CD4-positive, alpha-beta T cell treated with Interferon alpha-2 for 1 hour (primary cell): Measurements from ENCODE around the gene SREBF1.

Experiments used
- DNase-seq, 2 donors: peaks; one replicate each; pipeline ENCODE4 v3.0.0-alpha.2; 2020 to 2022

SREBF1 gene

DNA sequence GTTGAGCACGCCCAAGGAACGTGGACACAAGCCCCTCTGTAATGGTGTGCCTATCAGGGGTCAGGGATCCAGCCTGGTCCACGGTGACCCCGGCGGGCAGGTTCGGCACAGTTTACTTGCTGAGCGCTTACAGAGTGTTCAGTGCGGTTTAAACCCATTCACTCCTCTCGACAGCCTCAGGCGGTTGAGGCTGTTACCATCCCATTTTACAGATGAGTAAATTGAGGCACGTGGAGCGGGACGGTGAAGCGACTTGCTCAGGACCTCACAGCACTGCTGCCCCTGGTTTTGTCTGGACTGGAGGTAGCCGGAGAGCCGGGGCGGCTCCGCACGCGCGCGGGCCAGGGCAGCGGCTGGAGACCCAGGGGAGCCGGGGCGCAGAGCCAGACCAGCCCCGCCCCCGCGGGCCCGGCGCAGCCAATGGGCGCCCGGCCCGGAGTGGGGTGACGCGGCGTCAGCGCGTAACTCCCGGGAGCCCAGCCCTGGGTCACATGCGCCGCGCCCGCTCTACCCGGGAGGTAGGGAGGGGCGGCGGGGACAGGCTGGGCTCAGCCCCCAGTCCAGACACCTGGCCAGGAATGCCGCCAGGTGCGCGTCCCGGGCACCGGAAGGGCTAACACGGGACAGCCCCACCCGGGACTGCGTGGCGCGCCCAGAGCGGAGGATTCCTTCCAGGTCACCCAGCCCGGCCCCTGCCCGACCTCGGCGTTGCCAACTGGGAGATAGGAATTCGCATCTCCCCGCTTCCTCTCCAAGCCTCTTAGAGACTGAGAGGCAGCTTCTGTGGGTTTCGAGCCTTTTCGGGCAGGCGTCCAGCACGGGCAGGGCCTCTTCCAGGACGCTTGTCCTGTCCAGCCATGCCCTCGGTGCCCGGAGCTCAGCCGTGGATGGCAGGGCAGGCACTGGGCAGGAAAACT lies 3.3 kb upstream of the SREBF1 start:
- DNase-seq, result peak; percentile 83 to 87

GRCh38 chr17:17837966-17838962 lies 1.5 kb upstream of the SREBF1 start:
- no peak for DNase-seq

DNA sequence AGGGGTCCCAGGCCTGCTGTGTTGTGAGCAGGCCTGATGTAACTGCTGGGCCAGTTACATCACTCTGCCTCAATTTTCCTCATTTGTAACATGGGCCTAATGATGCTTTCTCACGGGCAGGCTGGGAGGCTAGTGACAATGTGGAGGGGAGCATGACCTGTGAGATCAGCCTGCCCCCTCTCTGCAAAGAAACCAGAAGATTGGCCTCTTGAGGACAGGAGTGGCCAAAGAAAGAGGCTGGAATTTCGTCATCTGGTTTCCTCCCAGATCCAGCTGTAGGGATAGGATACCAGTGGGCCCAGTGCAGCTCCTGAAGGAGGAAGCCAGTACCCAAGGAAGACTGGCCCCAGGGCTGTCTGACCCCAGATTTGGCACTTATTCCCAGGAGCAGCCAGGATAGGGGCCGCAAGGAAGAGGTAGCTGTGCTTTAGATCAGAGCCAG lies 615 bp upstream of the SREBF1 start:
- DNase-seq, result no peak

- DNase-seq, result peak; percentile 97
Measured at GRCh38 chr17:17836250-17836817, 452 bp downstream of the SREBF1 start.

- no peak for DNase-seq
Measured at GRCh38 chr17:17835415-17836249, 1.2 kb downstream of the SREBF1 start.

DNA sequence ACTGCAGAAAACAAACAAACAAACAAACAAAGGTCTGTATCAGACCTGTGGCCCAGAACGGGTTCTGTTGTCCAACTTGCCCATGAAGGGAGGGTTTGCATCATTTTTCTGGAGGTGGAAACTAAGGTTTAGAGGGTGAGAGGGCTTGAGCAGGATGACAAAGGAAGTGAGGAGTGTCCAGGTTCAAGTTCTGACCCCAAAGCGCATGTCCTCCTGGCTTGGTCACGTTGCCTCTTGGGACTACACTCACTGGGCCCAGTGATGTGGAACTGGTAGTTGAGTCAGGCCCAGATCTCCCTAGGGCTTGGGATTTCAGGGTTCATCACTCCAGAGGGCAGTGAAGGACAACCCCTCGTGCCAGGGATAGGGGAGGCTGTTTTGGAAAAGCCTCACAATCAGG lies 1.8 kb downstream of the SREBF1 start:
- no peak for DNase-seq

- no peak for DNase-seq
Measured at GRCh38 chr17:17833658-17834357, 3.0 kb downstream of the SREBF1 start.

GRCh38 chr17:17832032-17832363 lies 4.8 kb downstream of the SREBF1 start:
- no peak for DNase-seq

DNA sequence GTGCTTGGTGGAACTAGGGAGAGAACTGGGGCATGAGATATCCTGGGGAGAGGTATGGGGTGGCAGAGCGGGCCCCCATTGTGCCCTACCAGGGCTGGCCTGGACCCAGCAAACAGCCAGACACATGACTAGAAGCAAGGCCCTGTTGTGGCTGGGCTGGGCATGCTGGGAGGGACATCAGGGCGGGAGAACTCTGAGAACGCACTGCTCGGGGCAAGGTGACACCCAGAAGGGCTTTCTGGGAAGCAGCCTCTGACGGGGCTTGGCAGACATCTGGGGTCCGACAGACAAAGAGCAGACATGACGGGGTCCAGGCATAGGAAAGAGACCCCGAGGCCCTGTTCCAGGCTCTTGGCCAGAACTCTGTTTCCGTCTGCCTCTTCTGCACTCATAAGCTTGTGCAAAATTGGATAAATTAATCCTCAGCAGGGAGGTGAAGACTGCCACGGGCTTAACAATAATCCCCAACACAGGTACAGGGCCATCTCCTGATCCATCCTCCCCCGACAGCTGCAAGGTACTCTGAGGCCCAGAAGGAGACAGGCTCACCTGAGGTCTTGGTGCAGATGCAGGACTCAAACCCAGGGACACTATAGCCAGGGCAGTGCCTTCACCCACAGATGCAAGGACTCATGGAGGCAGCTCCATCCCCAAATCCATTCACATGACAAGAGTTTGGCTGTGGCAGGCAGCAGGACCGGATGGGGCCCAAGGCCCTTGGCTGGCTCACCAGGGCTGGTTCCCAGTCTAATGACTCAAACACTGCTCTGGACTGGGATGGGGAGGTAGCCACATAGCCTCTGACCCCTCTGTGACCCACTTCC lies 5.4 kb downstream of the SREBF1 start:
- no peak for DNase-seq

- no peak for DNase-seq
Measured at GRCh38 chr17:17830740-17831207, 6.0 kb downstream of the SREBF1 start.

GRCh38 chr17:17830269-17830567 lies 6.6 kb downstream of the SREBF1 start:
- DNase-seq, result no peak

DNA sequence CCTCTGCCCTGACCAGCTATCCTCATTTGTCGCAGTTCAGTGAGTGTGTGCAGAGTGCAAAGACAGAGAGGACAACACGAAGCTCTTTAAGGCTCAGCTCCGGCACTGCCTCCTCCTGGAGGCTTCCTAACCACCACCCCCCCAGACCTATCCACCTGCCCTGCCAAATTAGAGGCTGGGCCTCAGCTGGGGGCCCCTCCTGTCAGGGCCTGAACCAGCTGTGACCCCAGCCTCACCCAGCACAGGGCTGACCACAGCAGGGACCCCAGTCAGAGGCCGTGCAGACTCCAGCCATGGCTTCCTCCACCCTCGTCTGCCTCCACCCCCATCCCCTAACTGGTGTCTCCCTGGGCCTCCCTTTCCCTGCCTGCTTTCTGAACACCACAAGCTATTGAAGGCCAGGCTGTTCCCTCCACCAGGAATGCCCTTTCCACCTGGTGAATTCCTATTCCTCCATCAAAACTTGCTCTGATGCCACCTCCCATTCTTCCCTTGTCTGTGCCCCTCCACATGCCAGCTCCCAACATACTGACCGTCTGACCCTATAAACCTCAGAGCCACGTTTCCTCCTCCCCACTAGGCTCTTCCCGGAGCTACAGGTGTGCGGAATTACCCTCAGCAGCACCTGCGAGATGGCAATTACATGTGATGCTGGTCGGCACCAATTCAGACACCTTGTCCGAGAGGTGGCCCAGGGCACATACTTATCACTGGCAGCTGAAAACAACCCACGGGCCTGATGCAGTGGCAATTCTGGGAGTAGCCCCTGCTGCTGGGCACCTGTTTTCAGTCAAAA lies 8.8 kb downstream of the SREBF1 start:
- DNase-seq, result no peak

DNA sequence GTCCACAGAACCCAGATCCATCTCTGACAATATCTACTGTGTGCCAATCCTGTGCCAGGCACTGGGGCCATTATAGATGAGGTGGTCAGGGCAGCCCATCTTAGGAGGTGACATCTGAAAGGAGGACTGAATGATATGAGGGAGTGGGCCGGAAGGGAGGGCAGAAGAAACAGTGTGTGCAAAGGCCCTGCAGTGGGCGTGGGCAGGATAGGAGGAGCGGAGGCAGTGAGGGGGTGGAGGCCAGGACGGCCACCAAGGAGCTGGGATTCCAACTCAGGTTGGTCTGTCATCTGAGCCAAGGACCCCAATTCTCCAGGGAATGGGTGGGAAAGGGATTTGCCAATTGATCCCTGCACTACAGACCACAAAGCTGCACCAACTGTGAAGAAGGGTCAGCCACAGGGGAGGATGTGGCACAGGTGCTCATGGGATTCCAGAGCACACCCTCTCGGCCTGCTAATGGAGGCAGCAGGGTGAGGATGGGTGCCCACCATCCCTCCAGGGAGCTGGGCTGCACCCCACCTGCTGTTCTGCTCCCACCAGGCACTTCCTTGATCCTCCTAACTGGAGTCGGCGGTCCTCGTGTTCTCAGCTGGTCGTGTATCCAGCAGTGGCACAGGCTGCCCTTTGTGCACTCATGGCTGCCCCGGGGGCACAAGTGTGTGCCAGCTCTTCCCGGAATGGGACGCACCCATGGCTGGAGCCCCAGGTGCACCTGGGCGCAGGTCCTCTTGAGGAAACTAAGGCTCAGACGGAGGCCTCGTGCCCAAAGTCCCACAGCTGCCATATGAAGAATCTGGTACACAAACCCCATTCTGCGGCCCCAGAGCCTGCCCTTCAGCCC lies 9.6 kb downstream of the SREBF1 start:
- DNase-seq, result no peak

GRCh38 chr17:17826342-17826713 lies 10.5 kb downstream of the SREBF1 start:
- no peak for DNase-seq

DNA sequence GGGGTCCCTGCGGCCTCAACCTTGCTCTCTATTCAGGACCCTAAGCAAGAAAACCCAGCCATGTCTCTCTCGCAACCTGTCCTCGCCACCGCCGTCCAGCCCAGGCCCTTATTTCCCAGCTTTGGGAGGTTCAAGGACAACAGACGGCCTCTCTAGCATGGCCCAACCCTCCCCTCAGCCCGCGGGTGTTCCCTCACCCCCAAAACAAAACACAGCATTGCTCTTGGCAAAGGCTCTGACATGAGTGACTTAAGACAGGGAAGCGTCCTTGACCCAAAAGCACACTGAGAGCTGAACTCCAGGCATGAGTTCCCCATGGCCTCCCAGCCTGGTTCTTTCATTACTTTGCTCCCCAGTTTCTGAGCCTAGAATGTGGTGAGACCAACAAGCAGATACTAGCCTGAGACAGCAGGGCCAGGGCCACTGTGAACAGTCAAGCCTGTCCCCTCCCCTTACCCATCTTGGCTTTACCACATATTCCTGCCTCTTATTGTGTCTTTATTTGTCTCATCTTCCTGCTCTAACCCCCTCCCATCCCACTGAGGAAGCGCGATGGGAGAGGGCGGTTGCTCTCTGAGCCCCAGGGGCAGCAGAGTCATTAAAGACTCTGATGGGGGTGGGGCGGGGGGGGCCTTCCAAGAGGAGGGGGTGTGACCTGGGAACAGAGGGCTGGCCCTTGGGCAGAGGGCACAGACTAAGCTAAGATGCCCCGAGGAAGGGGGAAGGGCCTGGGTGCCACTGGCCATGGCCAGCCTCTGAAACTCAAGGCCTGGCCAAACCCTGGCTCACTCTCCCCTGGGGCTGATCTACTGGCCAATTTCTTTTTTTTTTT lies 11.8 kb downstream of the SREBF1 start:
- no peak for DNase-seq

GRCh38 chr17:17824119-17824782 lies 12.5 kb downstream of the SREBF1 start:
- DNase-seq, result peak; percentile 12 to 55

- peak; percentile 86 to 91 for DNase-seq
Measured at GRCh38 chr17:17823433-17824118, 13.2 kb downstream of the SREBF1 start.
